Measurements from ENCODE around the gene MMP23B. TPM values are rescaled to one million over a fixed set of nuclear protein-coding genes. Genes with fewer than 3 reads are reported as not detected.

MMP23B gene
- total and polyA plus RNA-seq, 2 of the 8 experiments (the other 6 are each of a cell fraction or from before 2014, with no cell fraction given): 9.2 to 14.6 TPM

GRCh38 chr1:1605034-1605591 is 26.9 kb upstream of the MMP23B start:
- no peak overlapping the region for H3K23ac ChIP-seq (ENCODE audit: insufficient read length)
- ChIA-PET CTCF (ENCODE audit: partially characterized antibody) (interaction anchor here (1.1 to 1.4 kb wide), 2 partner anchors 14 to 16 kb away, joined by 3 read pairs; no protein-coding TSS in a partner anchor), POLR2A (ENCODE audit: partially characterized antibody) (interaction anchor here (1.2 to 1.6 kb wide), 2 partner anchors 9 to 31 kb away, joined by 4 to 10 read pairs; partner anchors contain the start of gene MIB2)
- H3K79me2 ChIP-seq (ENCODE audit: control insufficient read depth in 1 of 2, insufficient read depth in 2 of 2, low read length in 2 of 2): no peaks in the 10 kb centered on the region
- no peak overlapping the region for H3K4me3 ChIP-seq (ENCODE audit: extremely low read depth in 1 of 4, insufficient read depth in 2 of 4, low read depth in 3 of 4, low read length in 4 of 4)
- no peak overlapping the region for H3K56ac ChIP-seq (replicated peaks; ENCODE audit: insufficient read length, low read depth, low read length)
- H4K91ac ChIP-seq (replicated peaks; ENCODE audit: insufficient read length, low read length): no peak overlapping the region
- FAIRE-seq (no peak), DNase-seq (ENCODE audit: low read depth in 1 of 2, low spot score in 2 of 2) (peak in 1 of 2 experiments; percentile 51)
- H3K14ac ChIP-seq (ENCODE audit: insufficient read length): no peak overlapping the region
- no peak overlapping the region for H3K4ac ChIP-seq (replicated peaks; ENCODE audit: insufficient read length, low read depth, low read length)
- H2BK5ac ChIP-seq (ENCODE audit: low read depth, low read length): no peak overlapping the region
- H4K5ac ChIP-seq (ENCODE audit: insufficient read length, low read depth, low read length): no peak overlapping the region
- no peak overlapping the region for H3K27ac ChIP-seq (ENCODE audit: low read depth, low read length)
- H3K79me1 ChIP-seq (ENCODE audit: low read depth, low read length): no peaks in the 10 kb centered on the region
- peaks cover 0 to 2% of the 10 kb centered on the region in 2 experiments for H4K20me1 ChIP-seq (replicated peaks in 1 of 2; ENCODE audit: control insufficient read depth in 1 of 2, insufficient read depth in 2 of 2, low read length in 2 of 2)
- H3K9me3 ChIP-seq (ENCODE audit: insufficient read depth in 2 of 2, low read depth in 1 of 2, low read length in 1 of 2): no peaks in the 10 kb centered on the region
- H3K36me3 ChIP-seq (ENCODE audit: control insufficient read depth in 2 of 4, insufficient read depth in 4 of 4, low read length in 3 of 4): no peaks in the 10 kb centered on the region
- H2BK15ac ChIP-seq (ENCODE audit: low read length): no peak overlapping the region
- no peak overlapping the region for H2BK120ac ChIP-seq (replicated peaks; ENCODE audit: low read depth, low read length)
- peaks cover 0 to 4% (median 2%) of the 10 kb centered on the region in 4 experiments; a peak in 4 of 7 replicates for H3K4me1 ChIP-seq (replicated peaks in 1 of 4; ENCODE audit: control insufficient read depth in 3 of 4, insufficient read depth in 4 of 4, low read length in 3 of 4)
- 87% methylated on average over 12 of the region's 14 CpGs; no CpG with 5 or more reads in 1 of the 2 experiments for WGBS, 2 experiments (ENCODE audit: extremely low coverage in 1 of 2, insufficient coverage in 1 of 2, insufficient read length in 1 of 2, insufficient replicate concordance in 2 of 2, low coverage in 1 of 2, low lambda C conversion rate in 2 of 2, missing lambda C conversion rate in 1 of 2)
- no peak overlapping the region for H2AFZ ChIP-seq (ENCODE audit: low read length)
- no peak overlapping the region for H2BK20ac ChIP-seq (ENCODE audit: low read length)
- no peak overlapping the region for H3K4me2 ChIP-seq (ENCODE audit: insufficient read depth in 1 of 2, low read depth in 2 of 2, low read length in 2 of 2)
- 0 out of 7 replicates have a peak overlapping the region, but pooled peaks of 1 of the 4 experiments have one; percentile 10 for H3K9ac ChIP-seq (replicated peaks in 1 of 4; ENCODE audit: extremely low read depth in 1 of 4, low read depth in 3 of 4, low read length in 3 of 4)
- H4K8ac ChIP-seq (ENCODE audit: extremely low read depth, insufficient read depth, low read length): no peak overlapping the region
- H3K23me2 ChIP-seq (ENCODE audit: low read depth, low read length): peaks cover 7% of the 10 kb centered on the region; the same call in 1 of the 2 replicates
- H2AK5ac ChIP-seq (ENCODE audit: low read depth, low read length): no peak overlapping the region
- H3K18ac ChIP-seq (ENCODE audit: extremely low read depth, low read length): no peak overlapping the region
- H3K27me3 ChIP-seq (replicated peaks in 1 of 4; ENCODE audit: control insufficient read depth in 3 of 4, extremely low read depth in 1 of 4, insufficient read depth in 3 of 4, low read length in 3 of 4): peaks cover 7 to 20% (median 16%) of the 10 kb centered on the region in 4 experiments
- no peak overlapping the region for H2BK12ac ChIP-seq (ENCODE audit: low read depth, low read length)
- TF ChIP-seq CBX8 (IDR thresholded peaks at IDR 0.05; ENCODE audit: borderline replicate concordance, low read depth, low read length): no peak
- TF ChIP-seq TCF12 (IDR thresholded peaks at IDR 0.05; ENCODE audit: low read depth, low read length): no peak
